IMR-90 (cell line): Measurements from ENCODE around the gene ZDHHC21. TPM values are rescaled to one million over a fixed set of nuclear protein-coding genes. Genes with fewer than 3 reads are reported as not detected.

Source experiments
- ATAC-seq: fragments of 200-7000 bp; cut with Tn5 transposase; 2 replicates; pipeline ENCODE4 v1.9.1; 2020; ENCODE audit warnings: low read depth, mild to moderate bottlenecking, moderate library complexity
- BruUV-seq: library from RNA; stranded (reverse); fragments of 400-500 nt; replicated peaks from 2 replicates; lab custom pipeline; 2021; lab: Mats Ljungman, UMichigan
- CTCF ChIA-PET: fragments of 300-600 bp; formaldehyde crosslinking; extraction: SDS; loops from one replicate; lab custom pipeline; 2021; ENCODE audit warnings: antibody characterized with exemption; lab: Yijun Ruan, JAX
- POLR2A ChIA-PET: fragments of 300-600 bp; sonication (Branson Sonifier 250); formaldehyde crosslinking; loops from one replicate; lab custom pipeline; 2022; ENCODE audit warnings: antibody characterized with exemption; ENCODE audit not compliant: unreplicated experiment; lab: Charles Lee
- DNase-seq: peaks from one replicate; pipeline ENCODE4 v3.0.0; 2013
- H2AFZ ChIP-seq: replicated peaks from 2 replicates; pipeline ENCODE3; 2013; ENCODE audit warnings: low read length, mild to moderate bottlenecking; ENCODE audit not compliant: poor library complexity
- H2AK5ac ChIP-seq: 2 replicates; pipeline ENCODE4 v1.6.1; 2013; ENCODE audit warnings: low read depth, low read length, inconsistent platforms
- H2AK9ac ChIP-seq: replicated peaks from 2 replicates; pipeline ENCODE3; 2013; ENCODE audit warnings: mild to moderate bottlenecking, low read depth, low read length, moderate library complexity; ENCODE audit not compliant: poor library complexity
- H2BK120ac ChIP-seq: 2 replicates; pipeline ENCODE4 v1.6.1; 2013; ENCODE audit warnings: low read depth, low read length, inconsistent platforms
- H2BK15ac ChIP-seq: 3 replicates; pipeline ENCODE4 v1.6.1; 2013; ENCODE audit warnings: low read depth, low read length, inconsistent platforms
- H2BK20ac ChIP-seq: 2 replicates; pipeline ENCODE4 v1.6.1; 2013; ENCODE audit warnings: low read depth, mild to moderate bottlenecking, inconsistent platforms, low read length, moderate library complexity
- H2BK5ac ChIP-seq: 2 replicates; pipeline ENCODE4 v1.6.1; 2013; ENCODE audit warnings: mild to moderate bottlenecking, low read depth, low read length, inconsistent platforms; ENCODE audit not compliant: poor library complexity, severe bottlenecking
- H3K14ac ChIP-seq: replicated peaks from 2 replicates; pipeline ENCODE4 v1.6.1; 2013; ENCODE audit warnings: low read depth, low read length, inconsistent platforms
- H3K18ac ChIP-seq: 2 replicates; pipeline ENCODE4 v1.6.1; 2013; ENCODE audit warnings: low read depth, low read length, control low read depth
- H3K23ac ChIP-seq: 2 replicates; pipeline ENCODE4 v1.6.1; 2013; ENCODE audit warnings: low read depth, low read length, inconsistent platforms
- H3K27ac ChIP-seq: 2 replicates; pipeline ENCODE4 v1.5.1; 2013; ENCODE audit warnings: mild to moderate bottlenecking, control low read depth, low read length; ENCODE audit not compliant: insufficient read depth
- H3K27me3 ChIP-seq: 2 replicates; pipeline ENCODE4 v1.6.1; 2013; ENCODE audit warnings: low read length; ENCODE audit not compliant: control insufficient read depth, insufficient read depth
- H3K36me3 ChIP-seq: 2 replicates; pipeline ENCODE4 v1.6.1; 2013; ENCODE audit warnings: low read length, mixed read lengths; ENCODE audit not compliant: control insufficient read depth, insufficient read depth
- H3K4ac ChIP-seq: 2 replicates; pipeline ENCODE4 v1.6.1; 2013; ENCODE audit warnings: low read depth, low read length, inconsistent platforms
- H3K4me1 ChIP-seq: 2 replicates; pipeline ENCODE4 v1.6.1; 2013; ENCODE audit warnings: low read length, mixed read lengths; ENCODE audit not compliant: control insufficient read depth, insufficient read depth
- H3K4me2 ChIP-seq: 2 replicates; pipeline ENCODE4 v1.6.1; 2013; ENCODE audit warnings: low read depth, mild to moderate bottlenecking, control low read depth, low read length, moderate library complexity
- H3K4me3 ChIP-seq: 2 replicates; pipeline ENCODE4 v1.5.1; 2013; ENCODE audit warnings: low read depth, mild to moderate bottlenecking, control low read depth, low read length, moderate library complexity; ENCODE audit not compliant: insufficient read depth
- H3K56ac ChIP-seq: 2 replicates; pipeline ENCODE4 v1.6.1; 2013; ENCODE audit warnings: low read length, inconsistent platforms; ENCODE audit not compliant: insufficient read depth; ENCODE audit errors: extremely low read depth
- H3K79me1 ChIP-seq, 2 experiments: 2 replicates each; pipeline ENCODE4 v1.6.1; 2013; ENCODE audit warnings: low read length in 2 of 2, inconsistent platforms in 1 of 2, low read depth in 1 of 2
- H3K9ac ChIP-seq: 2 replicates; pipeline ENCODE4 v1.6.1; 2013; ENCODE audit warnings: low read depth, low read length, control low read depth
- H3K9me1 ChIP-seq: 2 replicates; pipeline ENCODE4 v1.6.1; 2013; ENCODE audit warnings: low read length, inconsistent platforms; ENCODE audit not compliant: insufficient read depth
- H3K9me3 ChIP-seq: 2 replicates; pipeline ENCODE4 v1.6.1; 2013; ENCODE audit warnings: low read length; ENCODE audit not compliant: control insufficient read depth, insufficient read depth
- H4K20me1 ChIP-seq: 2 replicates; pipeline ENCODE4 v1.6.1; 2013; ENCODE audit warnings: low read length, inconsistent platforms; ENCODE audit not compliant: insufficient read depth
- H4K5ac ChIP-seq: 2 replicates; pipeline ENCODE4 v1.6.1; 2013; ENCODE audit warnings: mild to moderate bottlenecking, low read depth, low read length, control low read depth
- H4K8ac ChIP-seq, 2 experiments: 2 replicates each; pipeline ENCODE4 v1.6.1; 2013; ENCODE audit warnings: low read depth in 2 of 2, low read length in 2 of 2, control low read depth in 1 of 2, inconsistent platforms in 1 of 2
- H4K91ac ChIP-seq: 2 replicates; pipeline ENCODE4 v1.6.1; 2013; ENCODE audit warnings: low read depth, low read length, inconsistent platforms; ENCODE audit not compliant: insufficient read depth
- BHLHE40 ChIP-seq: fragments of 150-350 bp; IDR thresholded peaks from 2 replicates; pipeline ENCODE4 v1.6.1; 2016; ENCODE audit warnings: mild to moderate bottlenecking, low read depth, low read length
- CEBPB ChIP-seq: IDR thresholded peaks from 2 replicates; pipeline ENCODE4 v1.6.1; 2012; ENCODE audit warnings: low read depth, low read length, improper control_type of control experiment
- CHD1 ChIP-seq: IDR thresholded peaks from 2 replicates; pipeline ENCODE4 v1.6.1; 2012; ENCODE audit warnings: low read depth, low read length, improper control_type of control experiment
- FOS ChIP-seq: fragments of 150-350 bp; IDR thresholded peaks from 2 replicates; pipeline ENCODE4 v1.6.1; 2016; ENCODE audit warnings: low read depth, low read length
- MAFK ChIP-seq: IDR thresholded peaks from 2 replicates; pipeline ENCODE4 v1.6.1; 2012; ENCODE audit warnings: low read depth, low read length, improper control_type of control experiment
- MAZ ChIP-seq: IDR thresholded peaks from 2 replicates; pipeline ENCODE4 v1.6.1; 2012; ENCODE audit warnings: low read depth, mild to moderate bottlenecking, low read length, improper control_type of control experiment, moderate library complexity, borderline replicate concordance
- MXI1 ChIP-seq: IDR thresholded peaks from 2 replicates; pipeline ENCODE4 v1.6.1; 2012; ENCODE audit warnings: low read depth, mild to moderate bottlenecking, low read length, moderate library complexity, borderline replicate concordance
- NFE2L2 ChIP-seq: fragments of 150-350 bp; IDR thresholded peaks from 2 replicates; pipeline ENCODE4 v1.6.1; 2016; ENCODE audit warnings: low read depth, mild to moderate bottlenecking, low read length
- POLR2A ChIP-seq: IDR thresholded peaks from 2 replicates; pipeline ENCODE4 v1.6.1; 2012; ENCODE audit warnings: mild to moderate bottlenecking, low read depth, low read length
- RAD21 ChIP-seq: IDR thresholded peaks from 2 replicates; pipeline ENCODE4 v1.6.1; 2012; ENCODE audit warnings: low read length, improper control_type of control experiment
- RCOR1 ChIP-seq: IDR thresholded peaks from 2 replicates; pipeline ENCODE4 v1.6.1; 2012; ENCODE audit warnings: mild to moderate bottlenecking, low read length, improper control_type of control experiment; ENCODE audit not compliant: insufficient replicate concordance
- RFX5 ChIP-seq: IDR thresholded peaks from 2 replicates; pipeline ENCODE4 v1.8.0; 2012; ENCODE audit warnings: low read depth, mild to moderate bottlenecking, low read length, moderate library complexity
- SMC3 ChIP-seq: fragments of 150-350 bp; IDR thresholded peaks from 2 replicates; pipeline ENCODE4 v1.6.1; 2016; ENCODE audit warnings: low read depth, mild to moderate bottlenecking, antibody characterized with exemption, low read length, moderate library complexity
- WGBS, 2 experiments: methylation state at CpG; one replicate each; pipeline versions ENCODE4 v1.1.5 to v1.1.7; 2013; ENCODE audit warnings: missing lambda C conversion rate in 2 of 2; ENCODE audit not compliant: insufficient read length in 1 of 2; ENCODE audit errors: extremely low coverage in 2 of 2; 5-methylcytosine and 5-hydroxymethylcytosine counted together
- dilution Hi-C: fragments of 300-500 bp; cut with HindIII; formaldehyde crosslinking; loops from one replicate; pipeline ENCODE4 v1.14.3; 2018; ENCODE audit warnings: low sequenced_read_pairs; ENCODE audit not compliant: unreplicated experiment
- in situ Hi-C: fragments of 300-500 bp; cut with MboI; formaldehyde crosslinking; loops from 3 replicates; pipeline ENCODE4 v1.14.3; 2019; ENCODE audit warnings: low sequenced_read_pairs, inconsistent platforms, mixed read lengths
- intact Hi-C: fragments of 100-400 bp; cut with micrococcal nuclease; formaldehyde crosslinking; loops from 2 replicates; pipeline ENCODE4 v1.10.0; 2022
- polyA plus RNA-seq, 3 experiments: library from polyadenylated mRNA; depleted of rRNA; stranded (reverse); fragments of >200 nt; gene quantifications; 2 replicates each; pipeline ENCODE4 v1.2.3, GENCODE V29; 2012; ENCODE audit warnings: low replicate concordance in 1 of 3
- total RNA-seq: library from RNA; depleted of rRNA; stranded (reverse); fragments of >200 nt; gene quantifications from 2 replicates; pipeline ENCODE4 v1.2.3, GENCODE V29; 2012
- TF ChIP-seq, protein P1 (sequence below): fragments of 150-350 bp; IDR thresholded peaks from 2 replicates; pipeline ENCODE4 v1.6.1; 2016; ENCODE audit warnings: low read depth, mild to moderate bottlenecking, low read length, moderate library complexity, borderline replicate concordance
- TF ChIP-seq, protein P2 (sequence below): fragments of 150-350 bp; IDR thresholded peaks from 2 replicates; pipeline ENCODE4 v1.6.1; 2017; ENCODE audit warnings: mild to moderate bottlenecking, antibody characterized with exemption, low read length, low read depth
- TF ChIP-seq, protein P3 (sequence below): conservative IDR thresholded peaks from 2 replicates; pipeline ENCODE4 v1.5.1; 2012; ENCODE audit warnings: mild to moderate bottlenecking, low read depth, low read length, improper control_type of control experiment

The ZDHHC21 gene
- total and polyA plus RNA-seq, 2 of the 4 experiments (the other 2 are of a cell fraction): 2.8 to 4.5 TPM

DNA sequence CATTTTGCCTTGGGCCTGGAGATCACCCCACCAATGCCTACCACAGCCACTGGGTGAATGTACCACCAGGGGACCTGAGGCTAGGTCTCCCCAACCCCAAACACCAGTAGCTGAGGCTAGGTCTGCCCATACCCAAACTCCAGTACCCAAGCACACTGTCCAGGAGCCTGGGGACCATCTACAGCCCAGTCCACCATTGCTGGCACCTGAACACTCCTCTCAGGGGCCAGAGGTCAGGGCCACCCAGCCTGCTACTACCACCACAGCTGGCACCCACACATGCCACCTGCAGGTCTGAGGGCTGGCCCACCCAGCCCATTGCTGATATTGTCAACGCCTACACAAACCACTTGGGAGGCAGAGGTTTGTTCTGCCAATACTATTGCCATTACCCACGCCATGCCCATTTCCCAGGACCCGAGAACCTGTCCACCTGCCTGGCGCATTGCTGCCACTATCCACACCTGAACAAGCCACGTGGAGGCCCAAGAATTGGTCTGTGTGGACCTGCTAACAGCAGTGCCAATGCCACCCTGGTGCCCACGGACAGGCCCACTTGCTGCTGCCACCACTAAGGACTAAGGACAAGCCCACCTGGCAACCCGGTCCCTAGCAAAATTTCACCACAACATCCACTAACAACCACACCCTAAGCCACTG, 59.2 kb downstream of the ZDHHC21 start:
- TF ChIP-seq CEBPB: no peak
- TF ChIP-seq, protein P1, sequence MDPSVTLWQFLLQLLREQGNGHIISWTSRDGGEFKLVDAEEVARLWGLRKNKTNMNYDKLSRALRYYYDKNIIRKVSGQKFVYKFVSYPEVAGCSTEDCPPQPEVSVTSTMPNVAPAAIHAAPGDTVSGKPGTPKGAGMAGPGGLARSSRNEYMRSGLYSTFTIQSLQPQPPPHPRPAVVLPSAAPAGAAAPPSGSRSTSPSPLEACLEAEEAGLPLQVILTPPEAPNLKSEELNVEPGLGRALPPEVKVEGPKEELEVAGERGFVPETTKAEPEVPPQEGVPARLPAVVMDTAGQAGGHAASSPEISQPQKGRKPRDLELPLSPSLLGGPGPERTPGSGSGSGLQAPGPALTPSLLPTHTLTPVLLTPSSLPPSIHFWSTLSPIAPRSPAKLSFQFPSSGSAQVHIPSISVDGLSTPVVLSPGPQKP: no peak
- no peak for TF ChIP-seq MXI1
- TF ChIP-seq, protein P2, sequence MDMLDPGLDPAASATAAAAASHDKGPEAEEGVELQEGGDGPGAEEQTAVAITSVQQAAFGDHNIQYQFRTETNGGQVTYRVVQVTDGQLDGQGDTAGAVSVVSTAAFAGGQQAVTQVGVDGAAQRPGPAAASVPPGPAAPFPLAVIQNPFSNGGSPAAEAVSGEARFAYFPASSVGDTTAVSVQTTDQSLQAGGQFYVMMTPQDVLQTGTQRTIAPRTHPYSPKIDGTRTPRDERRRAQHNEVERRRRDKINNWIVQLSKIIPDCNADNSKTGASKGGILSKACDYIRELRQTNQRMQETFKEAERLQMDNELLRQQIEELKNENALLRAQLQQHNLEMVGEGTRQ: no peak
- no peak for TF ChIP-seq FOS
- no peak for TF ChIP-seq SMC3
- TF ChIP-seq RAD21: no peak
- TF ChIP-seq NFE2L2: no peak
- TF ChIP-seq BHLHE40: no peak
- no peak for TF ChIP-seq RFX5
- TF ChIP-seq POLR2A: no peak
- no peak for TF ChIP-seq MAFK
- TF ChIP-seq CHD1: no peak
- TF ChIP-seq MAZ: no peak
- TF ChIP-seq, protein P3, sequence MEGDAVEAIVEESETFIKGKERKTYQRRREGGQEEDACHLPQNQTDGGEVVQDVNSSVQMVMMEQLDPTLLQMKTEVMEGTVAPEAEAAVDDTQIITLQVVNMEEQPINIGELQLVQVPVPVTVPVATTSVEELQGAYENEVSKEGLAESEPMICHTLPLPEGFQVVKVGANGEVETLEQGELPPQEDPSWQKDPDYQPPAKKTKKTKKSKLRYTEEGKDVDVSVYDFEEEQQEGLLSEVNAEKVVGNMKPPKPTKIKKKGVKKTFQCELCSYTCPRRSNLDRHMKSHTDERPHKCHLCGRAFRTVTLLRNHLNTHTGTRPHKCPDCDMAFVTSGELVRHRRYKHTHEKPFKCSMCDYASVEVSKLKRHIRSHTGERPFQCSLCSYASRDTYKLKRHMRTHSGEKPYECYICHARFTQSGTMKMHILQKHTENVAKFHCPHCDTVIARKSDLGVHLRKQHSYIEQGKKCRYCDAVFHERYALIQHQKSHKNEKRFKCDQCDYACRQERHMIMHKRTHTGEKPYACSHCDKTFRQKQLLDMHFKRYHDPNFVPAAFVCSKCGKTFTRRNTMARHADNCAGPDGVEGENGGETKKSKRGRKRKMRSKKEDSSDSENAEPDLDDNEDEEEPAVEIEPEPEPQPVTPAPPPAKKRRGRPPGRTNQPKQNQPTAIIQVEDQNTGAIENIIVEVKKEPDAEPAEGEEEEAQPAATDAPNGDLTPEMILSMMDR: no peak
- TF ChIP-seq RCOR1: no peak
- CTCF ChIA-PET: no interaction called here
- Histone ChIP-seq H3K18ac (no peak overlapping the region), H3K23ac (no peak overlapping the region), H2BK120ac (no peak overlapping the region), H2AK9ac (no peak overlapping the region), H2AFZ (no peak overlapping the region), H2AK5ac (no peak overlapping the region), H4K20me1 (no peaks in the 10 kb centered on the region; the same call in 1 of the 2 replicates), H2BK5ac (no peak overlapping the region), H4K8ac (no peak overlapping the region), H4K5ac (no peak overlapping the region), H3K14ac (no peak overlapping the region), H3K9ac (no peak overlapping the region), H3K4me1 (no peaks in the 10 kb centered on the region), H3K27me3 (no peaks in the 10 kb centered on the region), H4K91ac (no peak overlapping the region), H3K27ac (no peak overlapping the region), H3K79me1 (peaks cover 7% of the 10 kb centered on the region in 2 experiments; a peak in 2 of 4 replicates), H2BK15ac (no peak overlapping the region), H3K56ac (no peak overlapping the region), H3K9me3 (no peaks in the 10 kb centered on the region), H2BK20ac (no peak overlapping the region), H3K4me2 (no peak overlapping the region), H3K36me3 (peaks cover 6% of the 10 kb centered on the region; the same call in 1 of the 2 replicates), H3K4ac (no peak overlapping the region), H3K9me1 (no peaks in the 10 kb centered on the region), H3K4me3 (no peak overlapping the region)
- no TSS peak for BruUV-seq
- POLR2A ChIA-PET: no interaction called here
- in situ Hi-C loops: no loop called here
- no peak for DNase-seq
- intact Hi-C loops: no loop called here
- ATAC-seq: no peak
- WGBS, 2 experiments: 93% methylated on average over 5 of the region's 7 CpGs; no CpG with 5 or more reads in 1 of the 2 experiments
- dilution Hi-C loops: no loop called here
